Neural cell (in vitro differentiated cells): ENCODE results near the gene PARVA. TPM values are rescaled to one million over a fixed set of nuclear protein-coding genes. Genes with fewer than 3 reads are reported as not detected.

ENCODE experiments used
- H2AFZ ChIP-seq: fragments of 200-600, 300-800 bp; sonication (generic), shearing (Covaris generic); 2 replicates; pipeline ENCODE4 v1.6.0; 2014; ENCODE audit warnings: low read depth, mild to moderate bottlenecking, antibody characterized with exemption, low read length, moderate library complexity
- H3F3A ChIP-seq: fragments of 200-600 bp; shearing (Covaris generic); 2 replicates; pipeline ENCODE4 v1.6.1; 2016; ENCODE audit warnings: mild to moderate bottlenecking, moderate library complexity, mixed read lengths, antibody characterized with exemption, low read length; ENCODE audit not compliant: insufficient read depth, poor library complexity, severe bottlenecking
- H3K27ac ChIP-seq: fragments of 200-600, 300-800 bp; sonication (generic), shearing (Covaris generic); 2 replicates; pipeline ENCODE4 v1.5.1; 2014; ENCODE audit warnings: mild to moderate bottlenecking, low read length, moderate library complexity
- H3K27me3 ChIP-seq: fragments of 300-800, 200-600 bp; sonication (generic), shearing (Covaris generic); 2 replicates; pipeline ENCODE4 v1.6.0; 2014; ENCODE audit warnings: mild to moderate bottlenecking, low read depth, low read length, moderate library complexity; ENCODE audit not compliant: insufficient read depth
- H3K36me3 ChIP-seq: fragments of 300-800, 200-600 bp; sonication (generic), shearing (Covaris generic); 2 replicates; pipeline ENCODE4 v1.5.1; 2014; ENCODE audit warnings: mild to moderate bottlenecking, antibody characterized with exemption, low read length, moderate library complexity; ENCODE audit not compliant: insufficient read depth
- H3K4me2 ChIP-seq: fragments of 300-800, 200-600 bp; sonication (generic), shearing (Covaris generic); 2 replicates; pipeline ENCODE4 v1.6.0; 2014; ENCODE audit warnings: mild to moderate bottlenecking, low read length
- H3K4me3 ChIP-seq: fragments of 300-800, 200-600 bp; sonication (generic), shearing (Covaris generic); 2 replicates; pipeline ENCODE4 v1.5.1; 2014; ENCODE audit warnings: mild to moderate bottlenecking, low read length, moderate library complexity
- H3K79me2 ChIP-seq: fragments of 200-600 bp; shearing (Covaris generic); replicated peaks from 2 replicates; pipeline ENCODE4 v1.6.0; 2014; ENCODE audit warnings: mild to moderate bottlenecking, low read length, moderate library complexity; ENCODE audit not compliant: insufficient read depth
- H3K9ac ChIP-seq: fragments of 300-800, 200-600 bp; sonication (generic), shearing (Covaris generic); 2 replicates; pipeline ENCODE4 v1.6.1; 2016; ENCODE audit warnings: mild to moderate bottlenecking, low read length, mixed read lengths
- H3K9me2 ChIP-seq: fragments of 200-600 bp; shearing (Covaris generic); 2 replicates; pipeline ENCODE4 v1.6.1; 2016; ENCODE audit warnings: mild to moderate bottlenecking, low read length, mixed read lengths; ENCODE audit not compliant: insufficient read depth
- H3K9me3 ChIP-seq: fragments of 200-600, 300-800 bp; sonication (generic), shearing (Covaris generic); 2 replicates; pipeline ENCODE4 v1.6.1; 2016; ENCODE audit warnings: mild to moderate bottlenecking, mixed run types, low read length, moderate library complexity, mixed read lengths
- H4K20me1 ChIP-seq: fragments of 200-600 bp; shearing (Covaris generic); 2 replicates; pipeline ENCODE4 v1.6.1; 2016; ENCODE audit warnings: mild to moderate bottlenecking, mixed run types; ENCODE audit not compliant: insufficient read depth
- EP300 ChIP-seq: fragments of 450-650 bp; conservative IDR thresholded peaks from 2 replicates; pipeline ENCODE4 v1.6.1; 2014; ENCODE audit warnings: antibody characterized with exemption, mild to moderate bottlenecking, moderate library complexity; ENCODE audit not compliant: poor library complexity, severe bottlenecking
- EZH2 ChIP-seq: fragments of 200-600, 300-800 bp; shearing (Covaris generic), sonication (generic); IDR thresholded peaks from 2 replicates; pipeline ENCODE4 v1.6.1; 2014; ENCODE audit warnings: antibody characterized with exemption, low read length, borderline replicate concordance, mild to moderate bottlenecking; ENCODE audit not compliant: insufficient read depth, poor library complexity, severe bottlenecking
- MXI1 ChIP-seq: fragments of 450-650 bp; conservative IDR thresholded peaks from 2 replicates; pipeline ENCODE4 v1.6.1; 2014; ENCODE audit warnings: antibody characterized with exemption, mild to moderate bottlenecking; ENCODE audit not compliant: poor library complexity, severe bottlenecking
- RAD21 ChIP-seq: fragments of 450-650 bp; conservative IDR thresholded peaks from 2 replicates; pipeline ENCODE4 v1.6.1; 2014; ENCODE audit warnings: antibody characterized with exemption, mild to moderate bottlenecking, moderate library complexity
- REST ChIP-seq: IDR thresholded peaks from 2 replicates; pipeline ENCODE4 v1.6.1; 2012; ENCODE audit warnings: borderline replicate concordance
- SMC3 ChIP-seq: fragments of 450-650 bp; conservative IDR thresholded peaks from 2 replicates; pipeline ENCODE4 v1.6.1; 2014; ENCODE audit warnings: antibody characterized with exemption, mild to moderate bottlenecking, moderate library complexity; ENCODE audit not compliant: poor library complexity
- TAF1 ChIP-seq: IDR thresholded peaks from 2 replicates; pipeline ENCODE4 v1.6.1; 2012; ENCODE audit warnings: low read depth
- polyA plus RNA-seq: library from polyadenylated mRNA; depleted of rRNA; stranded (reverse); fragments of >200 nt; gene quantifications from 2 replicates; pipeline ENCODE4 v1.2.3, GENCODE V29; 2014

PARVA gene
- polyA plus RNA-seq, 1 donor from 2014 or later: 0.94 TPM

DNA sequence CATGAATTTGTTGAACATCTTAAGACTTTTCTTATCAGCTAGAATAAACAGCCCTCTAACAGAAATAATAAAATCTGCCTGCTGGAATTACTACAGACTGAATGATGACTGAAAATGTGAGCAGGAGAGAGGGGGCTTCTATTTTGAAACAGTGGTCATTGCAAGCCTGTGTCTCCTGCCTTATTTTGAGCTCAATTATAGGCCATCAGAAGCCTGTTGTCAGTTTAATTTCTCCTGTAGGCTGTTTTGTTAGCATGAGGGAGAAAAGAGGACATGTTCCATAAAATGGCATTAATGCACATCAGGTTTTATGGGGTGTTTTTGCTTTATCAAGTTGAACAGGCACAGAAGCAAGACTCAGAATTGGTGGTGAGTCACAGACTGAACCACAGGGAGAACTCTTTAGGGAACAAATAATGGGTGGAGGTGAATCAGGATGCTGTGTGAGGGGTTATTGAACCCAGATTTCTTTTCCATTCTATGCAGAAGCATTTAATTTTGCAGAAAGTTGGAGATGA is 129.1 kb downstream of the PARVA start:
- no peaks in the 10 kb centered on the region for H3K36me3 ChIP-seq
- TF ChIP-seq REST (no peak), RAD21 (no peak), EZH2 (no peak), EP300 (no peak), SMC3 (no peak)
- no peak overlapping the region for H3K27ac ChIP-seq
- no peaks in the 10 kb centered on the region for H3F3A ChIP-seq
- H3K79me2 ChIP-seq: no peaks in the 10 kb centered on the region
- no peak overlapping the region for H3K9ac ChIP-seq
- no peak overlapping the region for H3K4me3 ChIP-seq
- no peak overlapping the region for H3K4me2 ChIP-seq
- H3K27me3 ChIP-seq: no peaks in the 10 kb centered on the region
- no peak overlapping the region for H2AFZ ChIP-seq
- no peaks in the 10 kb centered on the region for H3K9me3 ChIP-seq
- no peaks in the 10 kb centered on the region for H4K20me1 ChIP-seq
- no peaks in the 10 kb centered on the region for H3K9me2 ChIP-seq

GRCh38 chr11:12507391-12507790 is 130.0 kb downstream of the PARVA start:
- Histone ChIP-seq H3K27ac (no peak overlapping the region), H4K20me1 (no peaks in the 10 kb centered on the region), H3K4me2 (no peak overlapping the region), H3K79me2 (no peaks in the 10 kb centered on the region), H3K27me3 (no peaks in the 10 kb centered on the region), H3K4me3 (no peak overlapping the region), H2AFZ (no peak overlapping the region), H3K9me2 (no peaks in the 10 kb centered on the region), H3K36me3 (no peaks in the 10 kb centered on the region), H3F3A (no peaks in the 10 kb centered on the region), H3K9me3 (no peaks in the 10 kb centered on the region), H3K9ac (no peak overlapping the region)
- TF ChIP-seq RAD21: no peak
- TF ChIP-seq TAF1: no peak
- no peak for TF ChIP-seq SMC3
- no peak for TF ChIP-seq MXI1

DNA sequence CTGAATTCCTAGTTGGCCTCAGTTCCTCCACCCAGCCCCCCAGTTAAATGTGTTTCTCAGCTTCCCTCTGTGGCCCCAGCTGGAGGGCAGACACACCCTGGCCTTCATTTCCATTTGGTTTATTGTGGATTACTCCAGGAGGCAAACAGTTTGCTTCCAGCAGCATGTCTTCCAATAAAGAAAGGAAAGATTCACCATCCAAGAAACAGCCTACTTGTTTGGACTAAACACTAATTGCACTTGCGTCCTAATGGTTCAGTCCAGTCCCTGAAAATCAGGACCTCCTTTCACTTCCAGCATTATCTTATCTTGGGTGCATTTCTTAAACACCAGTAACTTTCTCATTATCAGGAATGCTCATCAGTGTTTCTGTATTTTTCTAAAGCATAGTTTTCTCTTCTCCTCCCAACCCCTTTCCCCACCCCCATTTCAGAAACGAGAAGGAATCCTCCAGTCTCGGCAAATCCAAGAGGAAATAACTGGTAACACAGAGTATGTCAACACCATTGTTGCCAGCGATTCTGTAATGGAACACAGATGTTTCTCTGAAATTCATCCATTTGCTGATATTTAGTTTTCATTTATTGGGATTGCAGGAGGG is 130.9 kb downstream of the PARVA start:
- Histone ChIP-seq H3F3A (no peaks in the 10 kb centered on the region), H3K79me2 (no peaks in the 10 kb centered on the region), H3K4me3 (no peak overlapping the region), H3K27ac (no peak overlapping the region), H3K27me3 (no peaks in the 10 kb centered on the region), H2AFZ (no peak overlapping the region), H3K9me2 (no peaks in the 10 kb centered on the region), H4K20me1 (no peaks in the 10 kb centered on the region), H3K9ac (no peak overlapping the region), H3K36me3 (no peaks in the 10 kb centered on the region), H3K4me2 (no peak overlapping the region), H3K9me3 (no peaks in the 10 kb centered on the region)
- TF ChIP-seq REST (no peak), TAF1 (no peak), EZH2 (no peak)
